Skin epidermis (tissue), 12 donors: ENCODE measurements around the gene TRIM8.
A peak's percentile ranks its signal among the peaks of the same experiment; 100 is the strongest.

Source experiments
- H3K27ac ChIP-seq, 21 experiments: fragments of 200-600 bp; sonication (generic) in 11 of 21; one replicate each; pipeline ENCODE4 v1.5.0; 2020; ENCODE audit warnings: mild to moderate bottlenecking in 3 of 21, inconsistent platforms in 2 of 21, moderate library complexity in 2 of 21
- H3K4me3 ChIP-seq, 7 experiments: fragments of 200-600 bp; sonication (generic) in 2 of 7; one replicate each; pipeline ENCODE4 v1.5.0; 2020; ENCODE audit warnings: inconsistent platforms in 2 of 7, mild to moderate bottlenecking in 2 of 7, moderate library complexity in 1 of 7

Gene TRIM8

GRCh38 chr10:102646610-102647442 lies 2.5 kb downstream of the TRIM8 start:
- peak overlapping the region in 20 of 21 experiments; percentile 90 to 100 (median 98) for H3K27ac ChIP-seq

GRCh38 chr10:102647443-102648268 lies 3.4 kb downstream of the TRIM8 start:
- Histone ChIP-seq H3K27ac (peak overlapping the region in 19 of 21 experiments; percentile 47 to 100 (median 98)), H3K4me3 (peak overlapping the region; percentile 51 to 95 (median 61))

More at GRCh38 chr10:102646610-102647442, 2.5 kb downstream of the TRIM8 start:
- peak overlapping the region; percentile 51 to 95 (median 61) for H3K4me3 ChIP-seq

- H3K4me3 ChIP-seq, result peak overlapping the region in 4 of 7 experiments; percentile 60 to 95 (median 71)
- peak overlapping the region in 17 of 21 experiments; percentile 0 to 100 (median 93) for H3K27ac ChIP-seq
These were observed 4.1 kb downstream of the TRIM8 start for GRCh38 chr10:102648269-102648888.

- H3K27ac ChIP-seq, result peak overlapping the region in 17 of 21 experiments; percentile 18 to 100 (median 67)
- peak overlapping the region in 4 of 7 experiments; percentile 3 to 95 (median 41) for H3K4me3 ChIP-seq
These were observed 4.9 kb downstream of the TRIM8 start for GRCh38 chr10:102648889-102649796.

- peak overlapping the region in 1 of 7 experiments; percentile 22 for H3K4me3 ChIP-seq
- peak overlapping the region in 17 of 21 experiments; percentile 18 to 100 (median 67) for H3K27ac ChIP-seq
These were observed 5.7 kb downstream of the TRIM8 start for GRCh38 chr10:102649797-102650654.

- H3K4me3 ChIP-seq, result no peak overlapping the region
- peak overlapping the region in 17 of 21 experiments; percentile 31 to 100 (median 60) for H3K27ac ChIP-seq
These were observed 6.6 kb downstream of the TRIM8 start for GRCh38 chr10:102650655-102651454.

- H3K27ac ChIP-seq, result peak overlapping the region in 18 of 21 experiments; percentile 2 to 100 (median 60)
These were observed 7.3 kb downstream of the TRIM8 start for GRCh38 chr10:102651455-102652169.

GRCh38 chr10:102652170-102652916 lies 8.1 kb downstream of the TRIM8 start:
- Histone ChIP-seq H3K27ac (peak overlapping the region in 16 of 21 experiments; percentile 29 to 100 (median 61)), H3K4me3 (no peak overlapping the region)

More at GRCh38 chr10:102651455-102652169, 7.3 kb downstream of the TRIM8 start:
- no peak overlapping the region for H3K4me3 ChIP-seq

GRCh38 chr10:102653060-102653459 lies 8.8 kb downstream of the TRIM8 start:
- H3K4me3 ChIP-seq, result no peak overlapping the region
- H3K27ac ChIP-seq, result peak overlapping the region in 2 of 21 experiments; percentile 9 to 57

GRCh38 chr10:102654566-102654965 lies 10.3 kb downstream of the TRIM8 start:
- peak overlapping the region in 1 of 21 experiments; percentile 30 for H3K27ac ChIP-seq
- no peak overlapping the region for H3K4me3 ChIP-seq

GRCh38 chr10:102654969-102655368 lies 10.7 kb downstream of the TRIM8 start:
- peak overlapping the region in 1 of 21 experiments; percentile 30 for H3K27ac ChIP-seq

GRCh38 chr10:102656026-102656425 lies 11.7 kb downstream of the TRIM8 start:
- no peak overlapping the region for H3K27ac ChIP-seq

More at GRCh38 chr10:102654969-102655368, 10.7 kb downstream of the TRIM8 start:
- H3K4me3 ChIP-seq, result no peak overlapping the region

GRCh38 chr10:102656791-102657371 lies 12.6 kb downstream of the TRIM8 start:
- Histone ChIP-seq H3K4me3 (no peak overlapping the region), H3K27ac (peak overlapping the region in 3 of 21 experiments; percentile 32 to 53 (median 41))

More at GRCh38 chr10:102656026-102656425, 11.7 kb downstream of the TRIM8 start:
- no peak overlapping the region for H3K4me3 ChIP-seq

GRCh38 chr10:102657451-102657850 lies 13.2 kb downstream of the TRIM8 start:
- Histone ChIP-seq H3K4me3 (no peak overlapping the region), H3K27ac (peak overlapping the region in 5 of 21 experiments; percentile 5 to 53 (median 39))
